H1 (cell line): Measurements from ENCODE around the gene SCNN1A. TPM values are rescaled to one million over a fixed set of nuclear protein-coding genes. Genes with fewer than 3 reads are reported as not detected.

Source experiments
- CTCF ChIA-PET: fragments of 300-600 bp; sonication (Branson Sonifier 250); formaldehyde crosslinking; loops from one replicate; lab custom pipeline; 2021; ENCODE audit not compliant: partially characterized antibody; lab: Charles Lee
- POLR2A ChIA-PET: fragments of 300-600 bp; sonication (Branson Sonifier 250); formaldehyde crosslinking; loops from one replicate; lab custom pipeline; 2021; ENCODE audit warnings: inconsistent platforms; ENCODE audit not compliant: partially characterized antibody; lab: Charles Lee
- DNase-seq, 2 experiments: peaks; one replicate each; pipeline versions ENCODE4 v3.0.0 to v3.0.0-alpha.2; 2010 to 2022; ENCODE audit warnings: low spot score in 2 of 2, low read depth in 1 of 2, mixed read lengths in 1 of 2
- FAIRE-seq: peaks from 2 replicates; lab custom pipeline; 2011; peaks lifted over from hg19 to GRCh38; lab: Jason Lieb, UNC
- H2AFZ ChIP-seq: 2 replicates; pipeline ENCODE4 v1.8.1; 2012; ENCODE audit warnings: low read length, inconsistent platforms
- H2AK5ac ChIP-seq: 2 replicates; pipeline ENCODE4 v1.6.1; 2013; ENCODE audit warnings: low read depth, low read length
- H2BK120ac ChIP-seq: replicated peaks from 2 replicates; pipeline ENCODE3; 2013; ENCODE audit warnings: low read depth, low read length, inconsistent platforms
- H2BK12ac ChIP-seq: 2 replicates; pipeline ENCODE4 v1.6.1; 2013; ENCODE audit warnings: low read depth, low read length
- H2BK15ac ChIP-seq: 2 replicates; pipeline ENCODE4 v1.6.1; 2013; ENCODE audit warnings: low read length
- H2BK20ac ChIP-seq: 2 replicates; pipeline ENCODE4 v1.6.1; 2013; ENCODE audit warnings: low read length
- H2BK5ac ChIP-seq: 2 replicates; pipeline ENCODE4 v1.6.1; 2013; ENCODE audit warnings: low read depth, low read length
- H3K14ac ChIP-seq: 2 replicates; pipeline ENCODE4 v1.6.1; 2013; ENCODE audit warnings: inconsistent platforms; ENCODE audit not compliant: insufficient read length
- H3K18ac ChIP-seq: 2 replicates; pipeline ENCODE4 v1.6.1; 2013; ENCODE audit warnings: low read length; ENCODE audit errors: extremely low read depth
- H3K23ac ChIP-seq: 2 replicates; pipeline ENCODE4 v1.6.1; 2013; ENCODE audit warnings: inconsistent platforms; ENCODE audit not compliant: insufficient read length
- H3K23me2 ChIP-seq: 2 replicates; pipeline ENCODE4 v1.6.1; 2013; ENCODE audit warnings: low read depth, low read length
- H3K27ac ChIP-seq: 2 replicates; pipeline ENCODE4 v1.6.1; 2011; ENCODE audit warnings: low read depth, low read length, inconsistent platforms
- H3K27me3 ChIP-seq, 4 experiments: replicated peaks in 1 of 4; 1 replicate in 1 of 4; 2 replicates in 3 of 4; pipeline versions ENCODE4 v1.6.1 to v1.8.1; 2011 to 2013; ENCODE audit warnings: low read length in 3 of 4, mild to moderate bottlenecking in 3 of 4, inconsistent platforms in 2 of 4, mixed read lengths in 2 of 4, moderate library complexity in 1 of 4; ENCODE audit not compliant: control insufficient read depth in 3 of 4, insufficient read depth in 3 of 4; ENCODE audit errors: extremely low read depth in 1 of 4
- H3K36me3 ChIP-seq, 4 experiments: 2 replicates each; pipeline versions ENCODE4 v1.6.1 to v1.8.1; 2011 to 2013; ENCODE audit warnings: mild to moderate bottlenecking in 4 of 4, low read length in 3 of 4, moderate library complexity in 2 of 4, control low read depth in 1 of 4, inconsistent platforms in 1 of 4; ENCODE audit not compliant: insufficient read depth in 4 of 4, control insufficient read depth in 2 of 4
- H3K4ac ChIP-seq: replicated peaks from 2 replicates; pipeline ENCODE3; 2013; ENCODE audit warnings: low read length, low read depth, mixed read lengths, inconsistent platforms; ENCODE audit not compliant: insufficient read length
- H3K4me1 ChIP-seq, 4 experiments: replicated peaks in 1 of 4; 1 replicate in 1 of 4; 2 replicates in 3 of 4; pipeline versions ENCODE4 v1.6.1 to v1.8.1; 2011 to 2013; ENCODE audit warnings: low read length in 3 of 4, inconsistent platforms in 2 of 4, mixed read lengths in 1 of 4; ENCODE audit not compliant: insufficient read depth in 4 of 4, control insufficient read depth in 3 of 4
- H3K4me2 ChIP-seq, 2 experiments: 2 replicates each; pipeline versions ENCODE4 v1.6.1 to v1.8.1; 2011 to 2013; ENCODE audit warnings: low read depth in 2 of 2, low read length in 2 of 2, control low read depth in 1 of 2, inconsistent platforms in 1 of 2, mild to moderate bottlenecking in 1 of 2; ENCODE audit not compliant: insufficient read depth in 1 of 2
- H3K4me3 ChIP-seq, 4 experiments: fragments of 200-600, 300-600 bp in 1 of 4; sonication (generic), shearing (Covaris generic), sonication (Bioruptor Twin) in 1 of 4; 2 replicates each; pipeline versions ENCODE4 v1.5.1 to v1.8.1; 2011 to 2016; ENCODE audit warnings: low read length in 4 of 4, low read depth in 3 of 4, control low read depth in 2 of 4, inconsistent platforms in 2 of 4, mild to moderate bottlenecking in 2 of 4, mixed read lengths in 1 of 4, moderate library complexity in 1 of 4; ENCODE audit not compliant: insufficient read depth in 2 of 4; ENCODE audit errors: extremely low read depth in 1 of 4
- H3K56ac ChIP-seq: replicated peaks from 2 replicates; pipeline ENCODE3; 2013; ENCODE audit warnings: low read depth, mild to moderate bottlenecking, mixed read lengths, low read length, inconsistent platforms; ENCODE audit not compliant: insufficient read length
- H3K79me1 ChIP-seq: 2 replicates; pipeline ENCODE4 v1.6.1; 2013; ENCODE audit warnings: low read depth, low read length, control low read depth
- H3K79me2 ChIP-seq, 2 experiments: 2 replicates each; pipeline versions ENCODE4 v1.6.1 to v1.8.1; 2012 to 2013; ENCODE audit warnings: low read length in 2 of 2, mild to moderate bottlenecking in 2 of 2, inconsistent platforms in 1 of 2; ENCODE audit not compliant: insufficient read depth in 2 of 2, control insufficient read depth in 1 of 2
- H3K9ac ChIP-seq, 4 experiments: replicated peaks in 1 of 4; 1 replicate in 1 of 4; 2 replicates in 3 of 4; pipeline versions ENCODE4 v1.6.1 to v1.8.1; 2011 to 2013; ENCODE audit warnings: low read depth in 3 of 4, low read length in 3 of 4, control low read depth in 2 of 4, mild to moderate bottlenecking in 2 of 4, moderate library complexity in 2 of 4, inconsistent platforms in 1 of 4; ENCODE audit errors: extremely low read depth in 1 of 4
- H3K9me3 ChIP-seq, 2 experiments: 2 replicates each; pipeline versions ENCODE4 v1.6.1 to v1.8.1; 2012 to 2013; ENCODE audit warnings: mild to moderate bottlenecking in 2 of 2, moderate library complexity in 2 of 2, control low read depth in 1 of 2, inconsistent platforms in 1 of 2, low read depth in 1 of 2, low read length in 1 of 2, mixed read lengths in 1 of 2; ENCODE audit not compliant: insufficient read depth in 2 of 2
- H4K20me1 ChIP-seq, 2 experiments: replicated peaks in 1 of 2; 2 replicates each; pipeline versions ENCODE3 to v1.8.1; 2011 to 2013; ENCODE audit warnings: inconsistent platforms in 2 of 2, low read length in 2 of 2, mild to moderate bottlenecking in 1 of 2; ENCODE audit not compliant: insufficient read depth in 2 of 2, control insufficient read depth in 1 of 2
- H4K5ac ChIP-seq: 2 replicates; pipeline ENCODE4 v1.6.1; 2013; ENCODE audit warnings: low read length, low read depth, mixed read lengths, inconsistent platforms; ENCODE audit not compliant: insufficient read length
- H4K8ac ChIP-seq: 2 replicates; pipeline ENCODE4 v1.8.0; 2013; ENCODE audit warnings: mild to moderate bottlenecking, moderate library complexity, low read length, inconsistent platforms; ENCODE audit not compliant: insufficient read depth; ENCODE audit errors: extremely low read depth
- H4K91ac ChIP-seq: replicated peaks from 2 replicates; pipeline ENCODE3; 2013; ENCODE audit warnings: low read length, mixed read lengths, inconsistent platforms; ENCODE audit not compliant: insufficient read length
- RNF2 ChIP-seq: fragments of 200-900, 300-1000 bp; sonication (generic); IDR thresholded peaks from 2 replicates; pipeline ENCODE4 v1.7.1; 2016; ENCODE audit warnings: borderline replicate concordance, low read depth, mild to moderate bottlenecking, antibody characterized with exemption, low read length; ENCODE audit not compliant: poor library complexity, severe bottlenecking; ENCODE audit errors: missing control alignments
- WGBS, 2 experiments: shearing (Covaris generic) in 1 of 2; methylation state at CpG; one replicate each; pipeline versions ENCODE4 v1.1.6 to v1.1.7; 2013 to 2015; ENCODE audit warnings: low lambda C conversion rate in 2 of 2, mixed read lengths in 2 of 2, inconsistent platforms in 1 of 2, low coverage in 1 of 2, missing lambda C conversion rate in 1 of 2; ENCODE audit not compliant: insufficient replicate concordance in 2 of 2, insufficient coverage in 1 of 2, insufficient read length in 1 of 2; ENCODE audit errors: extremely low coverage in 1 of 2, missing lambda C conversion rate in 1 of 2; 5-methylcytosine and 5-hydroxymethylcytosine counted together
- polyA plus RNA-seq, 7 experiments: library from polyadenylated mRNA; depleted of rRNA in 3 of 7; stranded (reverse) in 5 of 7; unstranded in 2 of 7; fragments of >200 nt in 5 of 7; fragments of 200-250 nt in 2 of 7; gene quantifications; 1 replicate in 5 of 7; 2 replicates in 1 of 7; 4 replicates in 1 of 7; pipeline versions ENCODE4 v1.2.1 to v1.2.3, GENCODE V29; 2011 to 2013; ENCODE audit warnings: missing spikeins in 2 of 7, mixed read lengths in 2 of 7
- total RNA-seq: library from RNA; stranded (reverse); fragmentation: NEBNext Ultra II Directional; extraction: Animal tissue kit (Norgen Biotek cat#: 25700); gene quantifications from 2 replicates; pipeline ENCODE4 v1.2.1, GENCODE V29; 2021
- TF ChIP-seq, protein P1 (sequence below), 3 experiments: IDR thresholded peaks; 1 replicate in 2 of 3; 2 replicates in 1 of 3; pipeline versions ENCODE4 v1.5.1 to v1.6.1; 2011; ENCODE audit warnings: low read length in 3 of 3, mild to moderate bottlenecking in 3 of 3, inconsistent platforms in 2 of 3, low read depth in 1 of 3, moderate library complexity in 1 of 3; ENCODE audit not compliant: insufficient read depth in 1 of 3; ENCODE audit errors: control extremely low read depth in 1 of 3

SCNN1A gene
- total and polyA plus RNA-seq, 2 of the 8 experiments (the other 6 are each of a cell fraction or from before 2014, with no cell fraction given) = 85.5 to 156 TPM

DNA sequence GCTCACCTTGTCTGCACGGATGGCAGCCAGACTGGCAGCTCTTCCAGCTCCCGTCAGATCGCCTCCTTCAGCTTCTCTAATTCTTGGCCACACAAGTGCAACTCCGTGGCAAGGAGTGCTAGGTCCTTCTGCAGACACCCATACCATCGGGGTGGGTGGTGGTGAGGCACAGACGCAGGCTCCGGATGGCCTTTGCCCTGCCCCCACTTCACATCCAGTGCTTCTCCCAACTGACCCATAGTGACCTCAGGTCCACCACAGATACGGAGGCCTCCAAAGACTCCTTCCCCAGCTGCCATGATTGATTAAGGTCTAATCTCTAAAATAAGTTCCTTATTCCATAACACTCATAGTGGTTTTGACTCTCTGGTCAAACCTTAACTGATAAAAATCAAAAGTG, 49.5 kb upstream of the SCNN1A start:
- H3K4me3 ChIP-seq = no peak overlapping the region
- no peaks in the 10 kb centered on the region for H3K9me3 ChIP-seq
- H3K4me2 ChIP-seq = no peak overlapping the region
- no peak overlapping the region for H2BK20ac ChIP-seq
- H3K4me1 ChIP-seq = peaks cover 0 to 4% (median under 1%) of the 10 kb centered on the region in 4 experiments; a peak in 2 of 7 replicates
- no peak overlapping the region for H4K8ac ChIP-seq
- no peak overlapping the region for H2AK5ac ChIP-seq
- no peak overlapping the region for H3K23ac ChIP-seq
- no peaks in the 10 kb centered on the region for H3K79me2 ChIP-seq
- H3K18ac ChIP-seq = no peak overlapping the region
- no peak overlapping the region for H2BK120ac ChIP-seq
- no peak for FAIRE-seq
- no peak overlapping the region for H3K27ac ChIP-seq
- WGBS, 2 experiments = 92% methylated on average over 8 of the region's 8 CpGs; no CpG with 5 or more reads in 1 of the 2 experiments
- no peak overlapping the region for H3K9ac ChIP-seq
- no peak overlapping the region for H3K14ac ChIP-seq
- ChIA-PET CTCF (interaction anchor here (0.9 to 7.4 kb wide), 13 partner anchors 14 to 126 kb away, joined by 3 to 202 read pairs (median 7); partner anchors contain the start of genes MRPL51 and TAPBPL), POLR2A (interaction anchor here (0.8 to 4.9 kb wide), 9 partner anchors 19 to 112 kb away, joined by 3 to 38 read pairs (median 5); partner anchors contain the start of genes GAPDH and VAMP1)
- no peaks in the 10 kb centered on the region for H3K23me2 ChIP-seq
- DNase-seq = no peak
- no peaks in the 10 kb centered on the region for H3K36me3 ChIP-seq
- no peaks in the 10 kb centered on the region for H3K79me1 ChIP-seq
- H3K4ac ChIP-seq = no peak overlapping the region
- H4K91ac ChIP-seq = no peak overlapping the region
- peak overlapping the region; percentile 41; the same call in 1 of the 2 replicates for H2BK12ac ChIP-seq
- no peaks in the 10 kb centered on the region; a peak in 1 of 7 replicates for H3K27me3 ChIP-seq
- H3K56ac ChIP-seq = no peak overlapping the region
- no peak overlapping the region for H4K5ac ChIP-seq
- H2AFZ ChIP-seq = no peak overlapping the region
- H4K20me1 ChIP-seq = no peaks in the 10 kb centered on the region
- H2BK5ac ChIP-seq = no peak overlapping the region
- H2BK15ac ChIP-seq = no peak overlapping the region
- TF ChIP-seq RNF2 = no peak
- TF ChIP-seq, protein P1, sequence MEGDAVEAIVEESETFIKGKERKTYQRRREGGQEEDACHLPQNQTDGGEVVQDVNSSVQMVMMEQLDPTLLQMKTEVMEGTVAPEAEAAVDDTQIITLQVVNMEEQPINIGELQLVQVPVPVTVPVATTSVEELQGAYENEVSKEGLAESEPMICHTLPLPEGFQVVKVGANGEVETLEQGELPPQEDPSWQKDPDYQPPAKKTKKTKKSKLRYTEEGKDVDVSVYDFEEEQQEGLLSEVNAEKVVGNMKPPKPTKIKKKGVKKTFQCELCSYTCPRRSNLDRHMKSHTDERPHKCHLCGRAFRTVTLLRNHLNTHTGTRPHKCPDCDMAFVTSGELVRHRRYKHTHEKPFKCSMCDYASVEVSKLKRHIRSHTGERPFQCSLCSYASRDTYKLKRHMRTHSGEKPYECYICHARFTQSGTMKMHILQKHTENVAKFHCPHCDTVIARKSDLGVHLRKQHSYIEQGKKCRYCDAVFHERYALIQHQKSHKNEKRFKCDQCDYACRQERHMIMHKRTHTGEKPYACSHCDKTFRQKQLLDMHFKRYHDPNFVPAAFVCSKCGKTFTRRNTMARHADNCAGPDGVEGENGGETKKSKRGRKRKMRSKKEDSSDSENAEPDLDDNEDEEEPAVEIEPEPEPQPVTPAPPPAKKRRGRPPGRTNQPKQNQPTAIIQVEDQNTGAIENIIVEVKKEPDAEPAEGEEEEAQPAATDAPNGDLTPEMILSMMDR (IDR thresholded peaks at IDR 0.05; ENCODE audit: control extremely low read depth in 1 of 3, insufficient read depth in 1 of 3, low read depth in 1 of 3, low read length in 3 of 3) = no peak
